ENCODE measurements around the gene ANKS1B.

ANKS1B gene

GRCh38 chr12:98698603-98699463 lies 1285.9 kb downstream of the ANKS1B start:
- DNase-seq: peak in 1 of 2 donors; percentile 46

GRCh38 chr12:98697209-98697608 lies 1287.5 kb downstream of the ANKS1B start:
- no peak for DNase-seq

GRCh38 chr12:98696036-98696646 lies 1288.6 kb downstream of the ANKS1B start:
- no peak for DNase-seq

- DNase-seq: no peak
Observed at GRCh38 chr12:98691351-98691750, 1293.4 kb downstream of the ANKS1B start.

- DNase-seq: no peak
Observed at GRCh38 chr12:98686603-98687002, 1298.1 kb downstream of the ANKS1B start.

Data from inflammatory macrophage (primary cell).